ENCODE results near the gene BCAS3. TPM values are rescaled to one million over a fixed set of nuclear protein-coding genes. Genes with fewer than 3 reads are reported as not detected.

The BCAS3 gene
- total and polyA plus RNA-seq, 12 donors = 6.1 to 21.8 (median 17.2) TPM

DNA sequence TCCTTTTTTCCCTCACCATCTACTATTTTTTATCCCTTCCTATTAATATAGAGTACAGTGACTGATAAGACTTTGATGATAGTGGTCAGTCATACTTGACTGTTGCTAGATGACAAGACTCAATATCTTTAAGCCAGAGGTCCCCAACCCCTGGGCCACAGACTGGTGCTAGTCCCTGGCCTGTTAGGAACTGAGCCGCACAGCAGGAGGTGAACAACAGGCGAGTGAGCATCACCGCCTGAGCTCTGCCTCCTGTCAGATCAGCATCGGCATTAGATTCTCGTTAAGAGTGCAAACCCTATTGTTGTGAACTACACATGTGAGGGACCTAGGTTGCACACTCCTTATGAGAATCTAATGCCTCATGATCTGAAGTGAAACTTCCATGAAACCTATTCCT is 341.3 kb downstream of the BCAS3 start:
- TF ChIP-seq, protein P1, sequence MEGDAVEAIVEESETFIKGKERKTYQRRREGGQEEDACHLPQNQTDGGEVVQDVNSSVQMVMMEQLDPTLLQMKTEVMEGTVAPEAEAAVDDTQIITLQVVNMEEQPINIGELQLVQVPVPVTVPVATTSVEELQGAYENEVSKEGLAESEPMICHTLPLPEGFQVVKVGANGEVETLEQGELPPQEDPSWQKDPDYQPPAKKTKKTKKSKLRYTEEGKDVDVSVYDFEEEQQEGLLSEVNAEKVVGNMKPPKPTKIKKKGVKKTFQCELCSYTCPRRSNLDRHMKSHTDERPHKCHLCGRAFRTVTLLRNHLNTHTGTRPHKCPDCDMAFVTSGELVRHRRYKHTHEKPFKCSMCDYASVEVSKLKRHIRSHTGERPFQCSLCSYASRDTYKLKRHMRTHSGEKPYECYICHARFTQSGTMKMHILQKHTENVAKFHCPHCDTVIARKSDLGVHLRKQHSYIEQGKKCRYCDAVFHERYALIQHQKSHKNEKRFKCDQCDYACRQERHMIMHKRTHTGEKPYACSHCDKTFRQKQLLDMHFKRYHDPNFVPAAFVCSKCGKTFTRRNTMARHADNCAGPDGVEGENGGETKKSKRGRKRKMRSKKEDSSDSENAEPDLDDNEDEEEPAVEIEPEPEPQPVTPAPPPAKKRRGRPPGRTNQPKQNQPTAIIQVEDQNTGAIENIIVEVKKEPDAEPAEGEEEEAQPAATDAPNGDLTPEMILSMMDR (IDR thresholded peaks at IDR 0.05) = no peak
- intact Hi-C loops (cut with DNase I) = no loop called here
- ATAC-seq = no peak
- no peak overlapping the region for H3K4me3 ChIP-seq
- DNase-seq = no peak
- 85 to 97% methylated on average over 5 of the region's 5 CpGs for WGBS, 2 donors
- no peaks in the 10 kb centered on the region for H3K9me3 ChIP-seq
- H3K27me3 ChIP-seq = no peaks in the 10 kb centered on the region
- H3K36me3 ChIP-seq = peaks cover 0 to 6% (median 0%) of the 10 kb centered on the region in 9 donors
- no peak overlapping the region for H3K27ac ChIP-seq
- peaks cover 0 to 5% (median 0%) of the 10 kb centered on the region in 9 donors for H3K4me1 ChIP-seq

DNA sequence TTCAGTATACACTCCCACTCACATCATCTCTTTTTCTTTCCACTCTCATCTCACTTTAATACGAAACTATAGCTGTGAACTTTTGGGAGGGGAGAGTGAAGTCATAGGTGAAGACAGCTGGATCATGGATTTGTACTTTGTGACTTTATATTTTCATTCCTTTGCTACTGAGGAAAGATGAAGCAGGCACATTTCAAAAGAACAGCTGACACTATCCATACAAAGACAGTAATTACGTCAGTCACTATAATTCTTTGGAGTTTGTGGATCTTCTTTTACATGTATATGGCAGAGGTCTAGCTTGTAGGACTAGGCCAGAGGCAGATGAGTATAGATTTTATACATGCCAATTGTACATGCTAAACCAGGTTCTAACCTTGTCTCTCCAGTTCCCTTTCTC is 346.3 kb downstream of the BCAS3 start:
- no peaks in the 10 kb centered on the region for H3K4me1 ChIP-seq
- peaks cover 0 to 7% (median 0%) of the 10 kb centered on the region in 11 donors for H3K9me3 ChIP-seq
- intact Hi-C loops (cut with DNase I) = no loop called here
- H3K27ac ChIP-seq = no peak overlapping the region
- no peaks in the 10 kb centered on the region for H3K27me3 ChIP-seq
- WGBS, 2 donors = 87 to 88% methylated on average over 2 of the region's 2 CpGs
- H3K4me3 ChIP-seq = no peak overlapping the region
- TF ChIP-seq, protein P1 (IDR thresholded peaks at IDR 0.05) = no peak
- DNase-seq = no peak
- ATAC-seq = no peak
- H3K36me3 ChIP-seq = no peaks in the 10 kb centered on the region

DNA sequence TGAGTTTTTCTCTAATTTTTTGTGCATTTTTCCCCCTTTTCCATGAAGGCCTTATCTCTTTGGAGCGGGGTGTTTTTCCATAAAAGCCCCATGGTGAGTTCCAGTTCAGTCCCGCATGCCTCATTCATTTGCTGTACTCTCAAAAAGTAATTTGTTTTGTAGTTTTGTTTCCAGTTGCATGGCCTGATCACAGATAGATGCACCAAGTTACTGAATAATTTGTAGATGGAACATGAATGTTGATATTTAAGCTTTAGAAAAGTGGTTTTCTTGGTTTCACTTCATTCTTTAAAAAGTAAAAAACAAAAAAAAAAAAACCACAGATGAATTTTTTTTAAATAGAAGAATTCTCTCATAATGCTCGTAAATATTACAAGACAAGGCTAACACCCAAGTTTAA is 349.2 kb downstream of the BCAS3 start:
- Histone ChIP-seq H3K27ac (no peak overlapping the region), H3K27me3 (no peaks in the 10 kb centered on the region), H3K9me3 (peaks cover 0 to 7% (median 0%) of the 10 kb centered on the region in 11 donors), H3K36me3 (no peaks in the 10 kb centered on the region), H3K4me3 (no peak overlapping the region), H3K4me1 (no peaks in the 10 kb centered on the region)
- intact Hi-C loops (cut with DNase I) = no loop called here
- TF ChIP-seq, protein P1 (IDR thresholded peaks at IDR 0.05) = no peak
- WGBS, 2 donors = 96 to 97% methylated on average over 3 of the region's 3 CpGs
- DNase-seq (no peak), ATAC-seq (no peak)

DNA sequence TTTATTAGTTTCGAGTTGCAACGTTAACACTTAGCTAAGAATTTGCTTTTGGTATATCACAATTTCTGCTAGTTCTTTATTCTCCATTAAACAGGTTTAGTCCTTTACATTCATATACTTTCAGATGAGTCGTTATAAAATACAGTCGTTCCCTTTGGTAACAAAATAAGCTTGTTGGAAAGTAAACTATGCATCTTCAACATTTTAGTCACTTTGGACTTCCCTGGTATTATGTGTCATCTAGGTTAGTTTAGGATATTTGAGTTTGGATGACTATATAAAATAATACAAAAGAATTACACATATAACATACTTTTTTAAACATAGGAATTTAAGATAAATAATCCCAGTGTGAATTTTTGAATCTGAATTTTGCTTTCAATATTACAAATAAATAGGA is 351.5 kb downstream of the BCAS3 start:
- H3K4me1 ChIP-seq = no peaks in the 10 kb centered on the region
- peaks cover 0 to 7% (median 0%) of the 10 kb centered on the region in 11 donors for H3K9me3 ChIP-seq
- no peaks in the 10 kb centered on the region for H3K36me3 ChIP-seq
- no peaks in the 10 kb centered on the region for H3K27me3 ChIP-seq
- DNase-seq (no peak), ATAC-seq (no peak)
- H3K4me3 ChIP-seq = no peak overlapping the region
- no peak overlapping the region for H3K27ac ChIP-seq
- intact Hi-C loops (cut with DNase I) = no loop called here
- 97 to 98% methylated on average over 4 of the region's 4 CpGs for WGBS, 2 donors
- TF ChIP-seq, protein P1 (IDR thresholded peaks at IDR 0.05) = no peak

Measured in heart right ventricle (tissue), 16 donors.